ENCODE data around the gene GALNT10. TPM values are rescaled to one million over a fixed set of nuclear protein-coding genes. Genes with fewer than 3 reads are reported as not detected.

The GALNT10 gene
- total RNA-seq, 4 donors from 2014 or later, result 35.9 to 59.4 (median 46.8) TPM

DNA sequence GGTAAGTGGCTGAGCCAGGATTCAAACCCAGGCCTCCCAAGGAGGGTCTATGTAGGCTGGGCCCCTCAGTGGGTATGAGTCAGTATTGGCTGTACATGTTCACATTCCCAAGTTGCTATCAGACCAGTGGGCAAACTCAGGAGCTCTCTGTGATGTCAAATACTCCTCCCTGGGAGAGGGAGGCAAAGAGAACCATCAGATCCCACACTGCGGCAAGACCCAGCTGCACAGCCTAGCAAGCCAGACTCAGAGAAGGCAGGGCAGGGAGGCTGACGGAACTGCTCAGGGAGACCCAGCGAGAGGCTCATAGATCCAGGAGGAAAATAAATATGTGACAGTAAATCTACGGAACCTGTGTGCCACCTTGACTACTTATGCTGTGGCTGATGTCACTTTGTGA, 212.7 kb downstream of the GALNT10 start:
- TF ChIP-seq, protein P1, sequence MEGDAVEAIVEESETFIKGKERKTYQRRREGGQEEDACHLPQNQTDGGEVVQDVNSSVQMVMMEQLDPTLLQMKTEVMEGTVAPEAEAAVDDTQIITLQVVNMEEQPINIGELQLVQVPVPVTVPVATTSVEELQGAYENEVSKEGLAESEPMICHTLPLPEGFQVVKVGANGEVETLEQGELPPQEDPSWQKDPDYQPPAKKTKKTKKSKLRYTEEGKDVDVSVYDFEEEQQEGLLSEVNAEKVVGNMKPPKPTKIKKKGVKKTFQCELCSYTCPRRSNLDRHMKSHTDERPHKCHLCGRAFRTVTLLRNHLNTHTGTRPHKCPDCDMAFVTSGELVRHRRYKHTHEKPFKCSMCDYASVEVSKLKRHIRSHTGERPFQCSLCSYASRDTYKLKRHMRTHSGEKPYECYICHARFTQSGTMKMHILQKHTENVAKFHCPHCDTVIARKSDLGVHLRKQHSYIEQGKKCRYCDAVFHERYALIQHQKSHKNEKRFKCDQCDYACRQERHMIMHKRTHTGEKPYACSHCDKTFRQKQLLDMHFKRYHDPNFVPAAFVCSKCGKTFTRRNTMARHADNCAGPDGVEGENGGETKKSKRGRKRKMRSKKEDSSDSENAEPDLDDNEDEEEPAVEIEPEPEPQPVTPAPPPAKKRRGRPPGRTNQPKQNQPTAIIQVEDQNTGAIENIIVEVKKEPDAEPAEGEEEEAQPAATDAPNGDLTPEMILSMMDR (IDR thresholded peaks at IDR 0.05), result no peak
- no peak for TF ChIP-seq POLR2A (IDR thresholded peaks at IDR 0.05)
- peak in 1 of 3 donors; percentile 39 for DNase-seq
- peaks cover 0 to 11% (median 7%) of the 10 kb centered on the region in 4 donors for H3K4me1 ChIP-seq
- no peak overlapping the region for H3K27ac ChIP-seq
- H3K36me3 ChIP-seq, result no peaks in the 10 kb centered on the region
- H3K4me3 ChIP-seq, result no peak overlapping the region
- no peaks in the 10 kb centered on the region for H3K9me3 ChIP-seq
- H3K27me3 ChIP-seq, result no peaks in the 10 kb centered on the region

DNA sequence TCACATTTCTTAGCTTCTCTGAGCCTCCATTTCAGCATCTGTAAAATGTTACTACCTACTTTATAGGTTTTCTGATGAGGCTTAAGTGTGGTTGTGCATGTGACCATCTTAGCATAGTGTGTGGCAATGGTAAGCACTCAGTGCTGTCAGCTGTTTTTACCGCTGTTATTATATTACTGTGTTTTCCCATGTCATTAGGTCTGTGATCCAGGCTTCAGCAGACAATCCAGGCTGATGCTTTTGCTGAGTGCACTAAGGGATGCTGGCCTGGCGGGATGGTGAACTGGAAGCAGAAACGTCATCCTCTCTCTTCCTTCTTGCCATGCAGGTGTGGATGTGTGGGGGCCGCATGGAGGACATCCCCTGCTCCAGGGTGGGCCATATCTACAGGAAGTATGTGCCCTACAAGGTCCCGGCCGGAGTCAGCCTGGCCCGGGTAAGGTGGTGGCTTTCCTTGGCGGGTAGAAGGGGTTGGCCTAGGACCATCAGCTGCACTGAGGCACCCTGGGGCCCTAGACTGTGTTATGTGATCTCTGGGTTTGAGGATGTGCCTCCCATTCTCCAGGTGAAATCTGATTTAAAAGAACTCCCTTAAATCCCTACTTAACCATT, 213.3 kb downstream of the GALNT10 start:
- Histone ChIP-seq H3K4me3 (no peak overlapping the region), H3K27me3 (no peaks in the 10 kb centered on the region), H3K27ac (no peak overlapping the region), H3K9me3 (no peaks in the 10 kb centered on the region), H3K4me1 (peaks cover 0 to 11% (median 7%) of the 10 kb centered on the region in 4 donors), H3K36me3 (no peaks in the 10 kb centered on the region)
- DNase-seq, result peak in 1 of 3 donors; percentile 36
- TF ChIP-seq, protein P1 (IDR thresholded peaks at IDR 0.05), result no peak
- TF ChIP-seq POLR2A (IDR thresholded peaks at IDR 0.05), result no peak

DNA sequence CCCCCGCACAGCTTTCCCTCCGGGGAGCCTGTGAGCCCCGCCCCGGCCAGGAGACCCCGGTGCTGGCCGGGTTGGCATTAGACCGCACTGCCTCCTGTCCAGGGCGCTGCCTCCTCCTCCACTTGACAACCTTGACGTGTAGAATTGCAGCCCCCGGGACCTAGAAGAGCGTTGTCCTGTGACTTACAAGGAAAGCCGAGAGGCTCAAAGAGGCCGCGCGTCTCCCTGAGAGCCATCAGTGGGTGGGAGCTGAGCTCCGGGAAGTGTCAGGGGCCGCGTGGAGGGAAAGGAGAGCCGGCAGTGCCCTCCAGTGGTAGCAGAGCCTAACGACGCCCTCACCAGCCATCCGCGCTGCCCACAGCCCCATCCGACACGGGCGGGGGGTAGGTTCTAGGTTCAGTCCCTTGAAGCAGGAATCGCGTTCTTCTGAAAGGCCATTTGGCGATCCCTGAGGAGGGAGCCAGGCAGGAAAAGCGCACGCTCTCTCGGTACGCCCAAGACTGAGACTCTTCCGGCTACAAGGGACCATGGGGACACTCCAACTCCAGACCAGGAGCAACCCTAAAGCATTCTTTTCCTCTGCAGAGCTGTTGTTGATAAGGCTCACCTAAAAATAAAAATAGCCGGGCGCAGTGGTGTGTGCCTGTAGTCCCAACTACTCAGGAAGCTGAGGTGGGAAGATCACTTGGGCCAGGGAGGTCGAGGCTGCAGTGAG, 214.7 kb downstream of the GALNT10 start:
- Histone ChIP-seq H3K27ac (no peak overlapping the region), H3K4me3 (peak overlapping the region; percentile 6 to 47 (median 27))

DNA sequence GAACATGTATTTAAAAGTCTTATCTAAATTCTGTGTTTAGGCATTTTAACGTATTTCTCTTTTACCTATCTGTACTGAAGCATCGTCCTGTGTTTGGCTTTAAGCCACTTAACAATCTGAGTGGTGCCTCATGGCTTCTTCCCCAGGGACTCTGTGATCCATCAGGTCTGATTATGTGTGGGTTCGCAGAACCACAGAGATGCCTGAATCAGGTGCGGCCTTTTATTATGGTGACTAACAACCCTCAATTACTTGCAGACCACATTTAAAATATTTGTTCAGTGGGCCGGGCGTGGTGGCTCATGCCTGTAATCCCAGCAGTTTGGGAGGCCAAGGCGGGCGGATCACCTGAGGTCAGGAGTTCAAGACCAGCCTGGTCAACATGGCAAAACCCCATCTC, 215.7 kb downstream of the GALNT10 start:
- peaks cover 0 to 14% (median 0%) of the 10 kb centered on the region in 3 donors for H3K36me3 ChIP-seq
- DNase-seq, result peak in 1 of 3 donors; percentile 50
- H3K4me1 ChIP-seq, result peaks cover 0 to 11% (median 7%) of the 10 kb centered on the region in 4 donors
- H3K27me3 ChIP-seq, result no peaks in the 10 kb centered on the region
- H3K4me3 ChIP-seq, result no peak overlapping the region
- TF ChIP-seq POLR2A (IDR thresholded peaks at IDR 0.05), result no peak
- TF ChIP-seq, protein P1 (IDR thresholded peaks at IDR 0.05), result no peak
- no peak overlapping the region for H3K27ac ChIP-seq
- H3K9me3 ChIP-seq, result no peaks in the 10 kb centered on the region

More for the DNA sequence above, 214.7 kb downstream of the GALNT10 start:
- Histone ChIP-seq H3K9me3 (no peaks in the 10 kb centered on the region), H3K4me1 (peaks cover 0 to 11% (median 7%) of the 10 kb centered on the region in 4 donors), H3K27me3 (no peaks in the 10 kb centered on the region), H3K36me3 (peaks cover 0 to 4% (median 0%) of the 10 kb centered on the region in 3 donors)
- peak; percentile 75 to 90 (median 85) for DNase-seq
- TF ChIP-seq POLR2A (IDR thresholded peaks at IDR 0.05), result no peak
- TF ChIP-seq, protein P1 (IDR thresholded peaks at IDR 0.05), result peak; percentile 43 to 88 (median 82)

DNA sequence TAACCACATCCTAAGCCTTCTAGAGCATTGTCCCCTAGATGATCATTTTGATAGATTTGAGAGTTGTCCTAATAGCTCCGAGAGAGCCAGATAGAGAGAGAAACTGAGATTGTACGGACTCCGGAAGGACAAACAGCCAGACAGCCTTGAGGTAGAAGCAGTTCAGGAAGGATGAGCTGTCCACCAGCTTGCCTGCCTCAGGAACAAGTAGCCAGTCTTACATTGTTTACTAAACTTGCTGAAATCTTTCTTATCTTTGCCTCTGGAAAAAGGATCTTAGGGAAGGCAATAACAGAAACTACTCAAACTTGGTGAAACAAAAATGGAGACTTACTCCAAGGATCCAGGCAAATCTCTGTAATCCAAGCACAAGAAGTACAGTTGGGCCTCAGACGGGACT, 216.3 kb downstream of the GALNT10 start:
- TF ChIP-seq, protein P1 (IDR thresholded peaks at IDR 0.05), result no peak
- no peak for TF ChIP-seq POLR2A (IDR thresholded peaks at IDR 0.05)
- Histone ChIP-seq H3K27me3 (no peaks in the 10 kb centered on the region), H3K9me3 (no peaks in the 10 kb centered on the region), H3K36me3 (peaks cover 0 to 19% (median 0%) of the 10 kb centered on the region in 3 donors), H3K4me3 (no peak overlapping the region), H3K4me1 (peaks cover 0 to 11% (median 7%) of the 10 kb centered on the region in 4 donors), H3K27ac (no peak overlapping the region)
- DNase-seq, result peak in 1 of 3 donors; percentile 8
